ENCODE results near the gene CCDC47. TPM values are rescaled to one million over a fixed set of nuclear protein-coding genes. Genes with fewer than 3 reads are reported as not detected.
A peak's percentile ranks its signal among the peaks of the same experiment; 100 is the strongest.

Gene CCDC47, protein sequence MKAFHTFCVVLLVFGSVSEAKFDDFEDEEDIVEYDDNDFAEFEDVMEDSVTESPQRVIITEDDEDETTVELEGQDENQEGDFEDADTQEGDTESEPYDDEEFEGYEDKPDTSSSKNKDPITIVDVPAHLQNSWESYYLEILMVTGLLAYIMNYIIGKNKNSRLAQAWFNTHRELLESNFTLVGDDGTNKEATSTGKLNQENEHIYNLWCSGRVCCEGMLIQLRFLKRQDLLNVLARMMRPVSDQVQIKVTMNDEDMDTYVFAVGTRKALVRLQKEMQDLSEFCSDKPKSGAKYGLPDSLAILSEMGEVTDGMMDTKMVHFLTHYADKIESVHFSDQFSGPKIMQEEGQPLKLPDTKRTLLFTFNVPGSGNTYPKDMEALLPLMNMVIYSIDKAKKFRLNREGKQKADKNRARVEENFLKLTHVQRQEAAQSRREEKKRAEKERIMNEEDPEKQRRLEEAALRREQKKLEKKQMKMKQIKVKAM
- 10 to 100 TPM; 31.0 to 31.3 TPM for total RNA-seq
- polyA plus RNA-seq (2013, experiment 1 of 2), result 26.6 TPM
- 25.8 TPM for polyA plus RNA-seq (2013, experiment 2 of 2)
- 36.7 to 185 (median 65.6) reads per million in 172 experiments for total RNA-seq

GRCh38 chr17:63773272-63774140 lies at the start of gene CCDC47:
Gene CCDC47, minus strand, starts transcription at chr17:63773597. Its CDS starts 7,422 bp downstream, at chr17:63766175.
- H3K27me3 Mint-ChIP-seq, result no peaks in the 10 kb centered on the region
- ATAC-seq (ENCODE audit: poor library complexity), result peak; percentile 80
- Histone ChIP-seq H3K27ac (ENCODE audit: low read depth in 1 of 2, low read length in 2 of 2) (peak within 1 kb of the TSS; percentile 94 to 98), H3K4me3 (ENCODE audit: low read length) (peak within 1 kb of the TSS; percentile 67), H3K4me1 (ENCODE audit: insufficient read depth, low read length) (peaks cover 57% of the 10 kb centered on the region), H3K36me3 (ENCODE audit: insufficient read depth, low read length) (peaks cover 20% of the 10 kb centered on the region), H3K9me3 (ENCODE audit: control insufficient read depth in 1 of 2, insufficient read depth in 1 of 2, low read length in 2 of 2) (no peaks in the 10 kb centered on the region), H3K27me3 (ENCODE audit: control insufficient read depth in 1 of 2, insufficient read depth in 2 of 2, low read length in 2 of 2) (no peaks in the 10 kb centered on the region)
- TF ChIP-seq, protein P1, sequence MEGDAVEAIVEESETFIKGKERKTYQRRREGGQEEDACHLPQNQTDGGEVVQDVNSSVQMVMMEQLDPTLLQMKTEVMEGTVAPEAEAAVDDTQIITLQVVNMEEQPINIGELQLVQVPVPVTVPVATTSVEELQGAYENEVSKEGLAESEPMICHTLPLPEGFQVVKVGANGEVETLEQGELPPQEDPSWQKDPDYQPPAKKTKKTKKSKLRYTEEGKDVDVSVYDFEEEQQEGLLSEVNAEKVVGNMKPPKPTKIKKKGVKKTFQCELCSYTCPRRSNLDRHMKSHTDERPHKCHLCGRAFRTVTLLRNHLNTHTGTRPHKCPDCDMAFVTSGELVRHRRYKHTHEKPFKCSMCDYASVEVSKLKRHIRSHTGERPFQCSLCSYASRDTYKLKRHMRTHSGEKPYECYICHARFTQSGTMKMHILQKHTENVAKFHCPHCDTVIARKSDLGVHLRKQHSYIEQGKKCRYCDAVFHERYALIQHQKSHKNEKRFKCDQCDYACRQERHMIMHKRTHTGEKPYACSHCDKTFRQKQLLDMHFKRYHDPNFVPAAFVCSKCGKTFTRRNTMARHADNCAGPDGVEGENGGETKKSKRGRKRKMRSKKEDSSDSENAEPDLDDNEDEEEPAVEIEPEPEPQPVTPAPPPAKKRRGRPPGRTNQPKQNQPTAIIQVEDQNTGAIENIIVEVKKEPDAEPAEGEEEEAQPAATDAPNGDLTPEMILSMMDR (IDR thresholded peaks at IDR 0.05), result no peak
- DNase-seq, result peak; percentile 94 to 100 (median 98)
- peaks cover 52% of the 10 kb centered on the region for H3K36me3 Mint-ChIP-seq (ENCODE audit: low read depth)
- no peaks in the 10 kb centered on the region for H3K9me3 Mint-ChIP-seq
- POLR2A ChIA-PET, result interaction anchor here (0.6 to 6.2 kb wide), 43 partner anchors 10 to 736 kb away, joined by 3 to 276 read pairs (median 5); partner anchors contain the start of genes CEP95, DCAF7, DDX5 and FTSJ3
- peak within 1 kb of the TSS; percentile 97 for H3K27ac Mint-ChIP-seq
- intact Hi-C loops (cut with DNase I, micrococcal nuclease), result loop anchor here (1.0 to 10.0 kb wide), 11 partner anchors 31 to 721 kb away; partner anchors contain the start of genes FTSJ3 (in 2 of the 2), PSMC5 (in 2 of the 2), DCAF7 (in 1 of the 2) and ICAM2 (in 1 of the 2)
- peak within 1 kb of the TSS; percentile 99 for H3K4me3 Mint-ChIP-seq
- CTCF ChIA-PET, result interaction anchor here (1.3 to 3.3 kb wide), 4 partner anchors 64 to 75 kb away, joined by 5 to 11 read pairs (median 7); no protein-coding TSS in a partner anchor
- H3K4me1 Mint-ChIP-seq (ENCODE audit: low read depth), result peaks cover 71% of the 10 kb centered on the region

GRCh38 chr17:63822537-63822936 lies 49.1 kb upstream of the CCDC47 start:
- CTCF ChIA-PET, result no interaction called here
- TF ChIP-seq, protein P1 (IDR thresholded peaks at IDR 0.05), result no peak
- no peaks in the 10 kb centered on the region for H3K9me3 Mint-ChIP-seq
- Histone ChIP-seq H3K27ac (ENCODE audit: low read depth in 1 of 2, low read length in 2 of 2) (no peak overlapping the region), H3K36me3 (ENCODE audit: insufficient read depth, low read length) (peaks cover 76% of the 10 kb centered on the region), H3K27me3 (ENCODE audit: control insufficient read depth in 1 of 2, insufficient read depth in 2 of 2, low read length in 2 of 2) (no peaks in the 10 kb centered on the region), H3K4me3 (ENCODE audit: low read length) (no peak overlapping the region), H3K9me3 (ENCODE audit: control insufficient read depth in 1 of 2, insufficient read depth in 1 of 2, low read length in 2 of 2) (no peaks in the 10 kb centered on the region), H3K4me1 (ENCODE audit: insufficient read depth, low read length) (peaks cover 31% of the 10 kb centered on the region)
- H3K27me3 Mint-ChIP-seq, result no peaks in the 10 kb centered on the region
- H3K36me3 Mint-ChIP-seq (ENCODE audit: low read depth), result peaks cover 100% of the 10 kb centered on the region
- H3K4me1 Mint-ChIP-seq (ENCODE audit: low read depth), result peaks cover 34% of the 10 kb centered on the region
- intact Hi-C loops (cut with DNase I, micrococcal nuclease), result no loop called here
- H3K27ac Mint-ChIP-seq, result peak overlapping the region; percentile 46
- ATAC-seq (ENCODE audit: poor library complexity) (no peak), DNase-seq (no peak)
- no peak overlapping the region for H3K4me3 Mint-ChIP-seq
- POLR2A ChIA-PET, result interaction anchor here (3.1 kb wide), 1 partner anchor 21 kb away, joined by 9 read pairs; no protein-coding TSS in a partner anchor

DNA sequence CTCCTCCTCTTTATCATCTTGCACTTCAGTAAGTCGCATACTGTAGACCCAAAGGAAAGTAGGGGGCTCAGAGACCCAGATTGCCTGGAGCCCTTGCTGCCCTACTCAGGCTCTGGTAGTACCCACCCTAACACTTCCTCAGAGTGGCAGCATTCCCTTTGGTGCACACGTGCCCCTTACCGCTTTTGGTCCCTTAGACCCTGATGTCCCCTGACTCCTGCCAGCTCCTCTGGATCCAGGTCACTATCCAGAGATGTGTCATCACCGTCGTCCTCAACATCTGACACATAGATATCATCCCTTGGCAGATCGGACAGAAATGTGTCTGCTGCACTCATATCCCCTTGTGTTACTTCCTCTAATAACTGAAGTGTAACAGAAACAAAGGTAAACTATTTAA lies 48.4 kb upstream of the CCDC47 start:
- Mint-ChIP-seq H3K4me3 (no peak overlapping the region), H3K9me3 (no peaks in the 10 kb centered on the region), H3K4me1 (ENCODE audit: low read depth) (peaks cover 27% of the 10 kb centered on the region), H3K27me3 (no peaks in the 10 kb centered on the region), H3K36me3 (ENCODE audit: low read depth) (peaks cover 100% of the 10 kb centered on the region), H3K27ac (peak overlapping the region; percentile 46)
- no peaks in the 10 kb centered on the region for H3K27me3 ChIP-seq (ENCODE audit: control insufficient read depth in 1 of 2, insufficient read depth in 2 of 2, low read length in 2 of 2)
- peaks cover 84% of the 10 kb centered on the region for H3K36me3 ChIP-seq (ENCODE audit: insufficient read depth, low read length)
- no peaks in the 10 kb centered on the region for H3K9me3 ChIP-seq (ENCODE audit: control insufficient read depth in 1 of 2, insufficient read depth in 1 of 2, low read length in 2 of 2)
- CTCF ChIA-PET, result no interaction called here
- intact Hi-C loops (cut with DNase I, micrococcal nuclease), result no loop called here
- TF ChIP-seq, protein P1 (IDR thresholded peaks at IDR 0.05), result no peak
- DNase-seq, result no peak
- H3K4me3 ChIP-seq (ENCODE audit: low read length), result no peak overlapping the region
- H3K27ac ChIP-seq (ENCODE audit: low read depth in 1 of 2, low read length in 2 of 2), result no peak overlapping the region
- peaks cover 31% of the 10 kb centered on the region for H3K4me1 ChIP-seq (ENCODE audit: insufficient read depth, low read length)
- no peak for ATAC-seq (ENCODE audit: poor library complexity)
- POLR2A ChIA-PET, result interaction anchor here (1.9 to 3.1 kb wide), 2 partner anchors 10 to 21 kb away, joined by 5 to 9 read pairs; no protein-coding TSS in a partner anchor

All from CD4-positive, alpha-beta T cell (primary cell).